ENCODE measurements around the gene ZDHHC8.

DNA sequence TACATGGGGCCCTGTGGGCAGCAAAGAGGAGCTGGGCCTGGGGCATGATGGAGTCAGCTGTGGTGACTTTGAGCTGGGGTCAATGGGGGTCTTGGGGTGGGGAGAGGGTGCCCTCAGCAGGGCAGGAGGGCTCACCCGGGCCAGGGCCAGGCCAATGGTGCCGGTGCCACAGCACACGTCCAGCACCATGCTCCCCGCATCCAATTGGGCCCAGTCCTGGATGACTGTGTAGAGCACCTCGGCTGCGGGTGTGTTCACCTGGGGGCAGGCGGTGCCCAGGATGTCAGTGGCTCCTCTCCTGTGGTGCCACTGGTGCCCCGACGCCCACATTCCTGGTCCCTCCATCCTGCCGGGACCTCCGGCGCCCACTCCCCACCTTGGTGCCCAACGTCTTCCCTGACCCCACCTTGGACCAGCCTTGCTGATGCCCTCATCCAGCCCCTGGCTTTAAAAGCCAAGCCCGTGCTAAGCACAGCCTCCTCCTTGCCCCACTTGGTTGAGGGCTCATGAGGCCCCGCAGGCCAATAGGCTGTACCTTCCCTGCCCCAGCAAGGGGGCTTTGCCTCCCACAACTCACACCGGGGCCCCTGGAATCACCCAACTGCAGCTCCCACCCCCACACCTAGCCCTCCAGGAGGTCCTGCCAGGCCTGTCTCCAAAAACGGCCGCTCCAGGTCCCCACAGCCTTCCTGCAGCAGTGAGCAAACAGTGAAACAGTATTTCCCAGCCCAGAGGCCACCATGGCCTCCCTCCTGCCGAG is 17.9 kb upstream of the ZDHHC8 start:
- TF ChIP-seq, protein P1, sequence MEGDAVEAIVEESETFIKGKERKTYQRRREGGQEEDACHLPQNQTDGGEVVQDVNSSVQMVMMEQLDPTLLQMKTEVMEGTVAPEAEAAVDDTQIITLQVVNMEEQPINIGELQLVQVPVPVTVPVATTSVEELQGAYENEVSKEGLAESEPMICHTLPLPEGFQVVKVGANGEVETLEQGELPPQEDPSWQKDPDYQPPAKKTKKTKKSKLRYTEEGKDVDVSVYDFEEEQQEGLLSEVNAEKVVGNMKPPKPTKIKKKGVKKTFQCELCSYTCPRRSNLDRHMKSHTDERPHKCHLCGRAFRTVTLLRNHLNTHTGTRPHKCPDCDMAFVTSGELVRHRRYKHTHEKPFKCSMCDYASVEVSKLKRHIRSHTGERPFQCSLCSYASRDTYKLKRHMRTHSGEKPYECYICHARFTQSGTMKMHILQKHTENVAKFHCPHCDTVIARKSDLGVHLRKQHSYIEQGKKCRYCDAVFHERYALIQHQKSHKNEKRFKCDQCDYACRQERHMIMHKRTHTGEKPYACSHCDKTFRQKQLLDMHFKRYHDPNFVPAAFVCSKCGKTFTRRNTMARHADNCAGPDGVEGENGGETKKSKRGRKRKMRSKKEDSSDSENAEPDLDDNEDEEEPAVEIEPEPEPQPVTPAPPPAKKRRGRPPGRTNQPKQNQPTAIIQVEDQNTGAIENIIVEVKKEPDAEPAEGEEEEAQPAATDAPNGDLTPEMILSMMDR (IDR thresholded peaks at IDR 0.05 in 8 of 11, conservative IDR thresholded peaks at IDR 0.05 in 3 of 11), result no peak
- TF ChIP-seq POLR2AphosphoS5 (IDR thresholded peaks at IDR 0.05) (peak in 1 of 3 donors; percentile 54), POLR2A (IDR thresholded peaks at IDR 0.05) (no peak)
